HG02623 (cell line): Measurements from ENCODE around the gene IGF2R.

Source experiments
- ATAC-seq: cut with Tn5 transposase; IDR thresholded peaks from one replicate; pipeline ENCODE4 v1.9.1; 2021; ENCODE audit warnings: moderate library complexity; ENCODE audit not compliant: unreplicated experiment

The IGF2R gene

GRCh38 chr6:159973951-159974350 lies 5.1 kb downstream of the IGF2R start:
- peak; percentile 49 for ATAC-seq

GRCh38 chr6:159974932-159975331 lies 6.0 kb downstream of the IGF2R start:
- no peak for ATAC-seq

DNA sequence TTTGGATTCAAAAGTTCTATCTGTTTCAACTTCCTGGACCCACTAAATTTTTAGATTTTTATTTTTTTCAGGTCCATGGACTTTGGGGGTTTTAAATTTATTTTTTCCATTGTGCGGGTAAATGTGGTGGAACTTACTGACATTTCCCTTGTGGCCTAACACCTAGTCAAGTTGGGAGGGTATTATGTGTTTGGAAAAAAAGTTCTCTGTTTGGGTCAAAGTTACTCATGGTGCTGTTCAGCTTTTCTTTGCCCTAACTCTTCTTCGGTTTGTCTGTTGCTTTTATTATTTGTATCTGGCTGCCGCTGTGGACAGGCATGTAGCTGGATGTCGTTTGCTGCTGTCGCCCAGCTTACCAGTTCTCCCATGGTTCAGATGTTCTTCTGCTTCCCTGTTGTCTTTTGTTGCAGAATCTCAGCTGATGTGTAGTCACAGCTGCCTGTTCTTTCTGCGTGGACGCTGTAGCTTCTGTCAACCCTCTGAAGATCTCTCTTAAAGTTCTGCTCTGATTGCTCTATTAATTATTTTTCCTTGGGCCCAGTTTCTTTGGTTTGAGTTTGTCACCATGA lies 7.9 kb downstream of the IGF2R start:
- ATAC-seq: no peak

DNA sequence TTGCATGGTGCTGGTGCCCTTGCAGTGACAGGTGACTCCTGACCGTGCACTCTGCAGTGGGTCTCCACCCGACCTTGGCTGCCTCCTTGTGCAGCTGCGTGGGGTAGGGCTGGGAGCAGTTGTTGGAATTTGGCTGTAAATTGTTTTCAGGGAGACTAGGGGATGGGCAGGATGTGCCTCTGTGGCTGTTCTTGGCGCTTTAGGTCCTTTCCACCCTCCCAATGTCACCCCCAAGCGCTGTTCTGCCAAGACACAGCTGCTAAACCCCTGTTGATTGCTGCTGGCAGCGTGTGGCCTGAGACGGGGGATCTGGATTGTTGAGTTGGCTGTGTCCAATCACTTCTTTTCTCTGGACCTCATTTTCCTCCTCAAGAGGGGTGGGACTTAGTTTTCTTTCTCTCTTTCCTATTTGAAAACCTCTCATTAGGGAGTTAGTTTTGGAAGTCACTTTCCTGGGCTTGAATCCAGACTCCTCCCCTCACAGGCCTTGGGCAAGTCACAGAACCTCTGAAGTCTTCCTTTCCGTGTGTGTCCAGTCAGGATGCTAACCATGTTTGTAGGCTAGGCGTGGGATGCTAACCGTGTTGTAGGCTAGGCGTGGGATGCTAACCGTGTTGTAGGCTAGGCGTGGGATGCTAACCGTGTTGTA lies 8.5 kb downstream of the IGF2R start:
- ATAC-seq: no peak

- ATAC-seq: no peak
Observed at GRCh38 chr6:159977904-159978268, 9.0 kb downstream of the IGF2R start.

DNA sequence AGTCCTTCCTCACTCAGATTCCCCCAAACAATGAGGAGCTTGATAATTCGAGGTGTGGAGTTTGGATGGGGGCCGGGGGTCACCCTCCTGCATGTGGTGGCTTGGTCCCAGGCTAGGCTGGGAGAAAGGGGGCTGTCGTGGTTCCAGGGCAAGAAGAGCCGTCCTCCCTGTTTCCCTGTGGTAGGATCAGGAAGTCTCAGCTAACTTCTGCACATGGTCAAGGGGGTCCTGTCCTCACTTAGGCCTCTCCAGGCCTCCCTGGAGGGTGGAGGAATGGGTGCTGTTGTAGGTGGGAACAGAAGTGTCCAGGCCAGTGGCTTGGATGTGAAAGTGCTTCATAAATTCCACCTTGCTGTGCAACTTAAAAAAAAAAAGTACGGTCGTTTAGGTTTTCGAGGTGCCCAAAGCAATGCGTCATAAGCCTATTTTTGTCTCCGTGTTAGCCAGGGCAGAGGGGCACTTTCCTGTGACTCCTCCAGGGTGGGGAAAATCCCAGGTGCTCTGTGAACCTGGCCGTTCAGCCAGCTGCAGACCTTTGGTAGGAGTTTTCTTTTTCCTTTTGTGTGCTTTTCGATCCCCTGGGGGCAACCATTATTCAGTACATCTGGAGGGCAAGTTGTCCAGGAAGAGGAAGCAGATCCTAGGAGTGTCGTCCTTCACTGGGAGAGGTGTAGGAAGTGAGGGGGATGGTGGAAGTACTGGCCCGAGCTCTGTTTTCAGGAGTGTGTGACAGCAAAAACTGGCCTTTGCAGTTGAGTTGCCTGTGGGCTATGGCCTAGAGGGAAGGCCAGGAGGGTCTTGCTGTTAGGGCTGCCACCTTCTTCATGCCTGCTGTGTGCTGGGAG lies 9.6 kb downstream of the IGF2R start:
- ATAC-seq: peak; percentile 16

DNA sequence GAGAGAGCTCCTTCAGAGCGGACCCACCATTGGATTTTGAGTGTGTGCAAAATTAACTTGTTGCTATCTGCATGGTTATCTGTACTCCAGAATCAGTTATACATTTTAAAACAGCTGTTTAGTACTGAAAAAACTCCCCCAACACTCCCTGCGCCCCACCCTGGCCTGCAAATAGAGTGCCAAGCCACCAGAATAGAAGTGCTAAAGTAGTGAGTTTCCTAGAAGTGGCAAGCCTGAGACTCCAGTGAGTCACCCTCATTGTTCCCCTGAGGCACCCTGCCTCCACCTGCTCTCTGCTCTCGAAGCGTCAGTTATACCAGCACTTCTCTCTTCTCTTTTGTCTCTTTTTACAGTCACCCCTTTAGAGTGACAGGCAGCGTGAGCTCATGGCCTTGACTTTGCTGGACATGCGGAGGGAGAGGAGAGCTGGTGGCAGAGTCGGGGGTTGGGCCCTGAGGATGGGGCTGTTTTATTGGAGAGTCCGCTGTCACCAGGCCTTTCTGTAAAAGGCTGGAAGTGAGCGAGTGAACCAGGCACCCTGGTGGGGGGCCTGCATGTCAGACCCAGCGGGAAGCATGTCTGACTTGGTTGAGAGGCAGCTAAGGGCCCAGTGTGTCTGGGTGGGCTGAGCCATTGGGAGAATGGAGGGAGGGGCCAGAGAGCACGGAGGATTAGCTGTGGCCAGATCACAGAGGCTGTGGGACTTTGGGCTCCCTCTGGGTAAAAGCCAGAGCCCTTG lies 10.4 kb downstream of the IGF2R start:
- ATAC-seq: peak; percentile 56

DNA sequence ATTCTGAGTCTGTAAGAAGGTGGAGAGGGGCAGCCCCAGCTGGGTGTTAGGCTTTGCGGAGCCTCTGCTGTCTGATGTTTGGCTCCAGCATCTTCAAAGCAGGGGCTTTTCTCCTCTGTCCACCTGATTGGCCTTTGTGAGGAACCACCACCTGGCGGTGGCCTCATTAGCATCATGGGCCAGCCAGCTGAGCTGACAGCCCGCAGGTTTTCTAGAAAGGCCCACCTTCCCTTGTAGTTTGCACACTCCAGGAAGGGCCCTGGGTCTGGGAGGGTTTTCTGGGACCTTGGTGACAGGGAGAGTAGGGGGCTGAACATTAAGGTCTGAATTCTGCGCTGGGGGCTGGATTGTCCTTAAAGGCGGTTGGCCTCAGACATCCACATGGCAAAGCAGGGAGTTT lies 11.6 kb downstream of the IGF2R start:
- no peak for ATAC-seq

DNA sequence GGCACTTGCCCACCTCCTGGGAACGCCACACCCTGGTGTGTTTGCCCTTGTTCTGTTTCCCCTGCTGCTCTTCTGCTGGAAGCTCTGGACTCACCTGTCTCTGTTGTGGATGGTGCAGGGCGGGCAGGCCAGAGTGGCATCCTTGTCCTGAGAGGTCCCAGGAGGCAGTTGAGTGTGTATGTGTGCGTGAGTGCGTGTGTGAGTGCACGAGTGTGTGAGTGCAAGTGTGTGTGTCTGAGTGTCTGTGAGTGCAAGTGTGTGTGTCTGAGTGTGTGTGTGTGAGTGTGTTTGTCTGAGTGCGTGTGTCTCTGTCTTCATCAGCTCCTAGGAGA lies 12.2 kb downstream of the IGF2R start:
- ATAC-seq: no peak

GRCh38 chr6:159981403-159982245 lies 12.7 kb downstream of the IGF2R start:
- ATAC-seq: peak; percentile 57

DNA sequence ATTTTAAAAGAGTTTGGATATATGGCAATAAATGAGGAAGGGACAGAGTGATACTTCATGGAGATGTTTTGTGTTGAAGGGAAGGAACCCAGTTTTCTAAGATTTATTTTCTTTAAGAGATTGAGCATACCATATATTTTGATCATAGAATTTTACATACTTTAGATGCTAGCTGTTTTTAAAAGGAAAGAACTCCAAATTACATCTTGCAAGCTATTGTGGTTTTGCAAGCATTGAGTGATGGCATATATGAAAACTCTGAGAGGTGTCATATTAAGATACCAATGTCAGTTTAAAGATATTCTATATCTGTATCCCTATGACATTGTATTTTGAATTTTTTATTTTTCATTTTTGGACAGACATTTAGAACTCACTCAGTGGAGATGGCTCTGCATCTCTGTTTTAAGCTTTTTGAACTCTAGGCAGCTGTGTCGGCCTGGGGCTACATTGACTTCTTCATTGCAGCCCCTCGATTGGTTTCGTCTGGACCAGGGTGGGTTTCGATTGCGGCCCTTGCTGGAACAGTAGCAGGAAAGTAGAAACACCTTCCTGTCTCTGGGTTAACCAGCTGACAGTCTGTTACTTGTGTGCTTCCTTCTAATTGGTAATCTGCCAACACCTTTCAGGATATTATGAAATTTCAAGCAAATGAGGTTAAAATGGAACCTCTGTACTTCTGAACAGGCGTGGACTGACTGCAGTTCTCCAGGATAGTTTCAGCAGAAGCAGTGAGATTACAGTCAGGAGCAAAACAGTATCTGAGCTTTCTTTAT lies 14.0 kb downstream of the IGF2R start:
- ATAC-seq: no peak

DNA sequence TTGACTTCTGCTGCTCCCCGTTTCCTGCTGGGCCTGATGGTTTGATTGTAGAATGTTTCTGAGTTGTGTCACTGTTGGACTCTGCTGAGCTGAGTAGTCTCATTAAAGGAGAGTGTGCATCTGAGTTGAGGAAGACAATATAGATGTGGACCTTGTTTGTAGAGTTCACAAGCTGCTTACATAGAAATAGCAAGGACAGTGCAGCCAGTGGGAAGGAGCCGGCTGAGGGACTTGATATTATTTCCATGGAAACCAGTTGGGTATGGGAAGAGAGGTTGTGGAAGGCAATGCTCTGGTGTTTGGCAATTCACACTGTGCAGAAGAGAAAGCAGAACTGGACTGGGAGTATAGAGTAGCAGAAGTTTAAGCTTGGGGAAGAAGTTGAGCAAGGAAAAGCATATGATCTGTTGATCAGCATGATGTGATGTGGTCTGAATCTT lies 14.8 kb downstream of the IGF2R start:
- no peak for ATAC-seq

GRCh38 chr6:159984268-159984786 lies 15.4 kb downstream of the IGF2R start:
- ATAC-seq: no peak

DNA sequence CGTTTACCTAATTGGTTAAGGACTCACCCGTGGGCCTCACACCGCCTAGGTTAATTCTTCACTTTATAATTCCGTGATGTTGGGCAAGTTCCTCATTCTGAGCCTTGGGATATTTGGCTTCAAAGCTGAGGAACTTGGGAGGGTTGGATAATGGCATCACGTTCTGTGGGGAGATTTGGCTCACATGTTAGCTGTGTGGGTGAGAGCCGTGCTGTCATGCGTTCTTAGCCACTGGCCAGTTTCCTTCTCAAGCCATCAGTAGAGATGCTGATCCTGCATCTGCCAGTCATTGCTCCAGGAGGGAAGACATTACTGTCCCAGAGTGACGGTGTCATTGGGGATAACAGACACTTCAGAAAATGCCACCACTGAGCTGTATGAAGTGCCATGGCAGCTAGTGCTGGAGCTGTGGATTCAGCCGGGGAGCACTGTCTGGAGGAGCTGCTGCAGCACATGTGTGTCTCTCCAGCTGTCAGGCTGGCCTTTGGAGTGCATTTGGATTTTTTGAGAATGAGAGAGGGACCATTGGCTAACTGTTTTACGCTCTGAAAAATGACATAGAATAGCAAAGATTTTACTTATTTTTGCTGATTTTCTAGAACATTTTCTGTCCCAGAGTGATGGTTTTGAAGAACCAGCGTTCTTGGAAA lies 16.5 kb downstream of the IGF2R start:
- no peak for ATAC-seq

DNA sequence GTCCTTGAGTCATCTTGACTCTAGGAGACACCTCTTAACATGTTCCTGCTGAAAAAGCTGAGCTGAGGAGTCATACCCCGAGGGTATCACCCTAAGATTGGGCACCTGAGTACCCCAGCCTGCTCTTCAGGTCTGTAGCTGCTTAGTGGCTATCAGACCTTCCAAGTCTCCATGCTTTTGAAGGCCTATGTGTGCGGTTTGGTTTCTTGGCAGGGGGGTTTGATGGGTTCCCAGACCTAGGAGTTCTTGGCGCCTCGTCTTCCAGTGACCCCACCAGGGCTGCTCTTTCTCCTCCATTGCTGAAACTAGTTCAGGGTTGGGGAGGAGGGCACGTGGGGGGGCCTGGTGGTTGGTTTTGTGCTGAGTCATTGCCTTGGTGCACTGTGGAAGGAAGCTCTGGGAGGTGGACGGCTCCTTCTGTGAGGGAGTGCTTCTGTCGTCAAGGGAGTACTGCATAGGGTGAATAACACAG lies 20.1 kb downstream of the IGF2R start:
- no peak for ATAC-seq

DNA sequence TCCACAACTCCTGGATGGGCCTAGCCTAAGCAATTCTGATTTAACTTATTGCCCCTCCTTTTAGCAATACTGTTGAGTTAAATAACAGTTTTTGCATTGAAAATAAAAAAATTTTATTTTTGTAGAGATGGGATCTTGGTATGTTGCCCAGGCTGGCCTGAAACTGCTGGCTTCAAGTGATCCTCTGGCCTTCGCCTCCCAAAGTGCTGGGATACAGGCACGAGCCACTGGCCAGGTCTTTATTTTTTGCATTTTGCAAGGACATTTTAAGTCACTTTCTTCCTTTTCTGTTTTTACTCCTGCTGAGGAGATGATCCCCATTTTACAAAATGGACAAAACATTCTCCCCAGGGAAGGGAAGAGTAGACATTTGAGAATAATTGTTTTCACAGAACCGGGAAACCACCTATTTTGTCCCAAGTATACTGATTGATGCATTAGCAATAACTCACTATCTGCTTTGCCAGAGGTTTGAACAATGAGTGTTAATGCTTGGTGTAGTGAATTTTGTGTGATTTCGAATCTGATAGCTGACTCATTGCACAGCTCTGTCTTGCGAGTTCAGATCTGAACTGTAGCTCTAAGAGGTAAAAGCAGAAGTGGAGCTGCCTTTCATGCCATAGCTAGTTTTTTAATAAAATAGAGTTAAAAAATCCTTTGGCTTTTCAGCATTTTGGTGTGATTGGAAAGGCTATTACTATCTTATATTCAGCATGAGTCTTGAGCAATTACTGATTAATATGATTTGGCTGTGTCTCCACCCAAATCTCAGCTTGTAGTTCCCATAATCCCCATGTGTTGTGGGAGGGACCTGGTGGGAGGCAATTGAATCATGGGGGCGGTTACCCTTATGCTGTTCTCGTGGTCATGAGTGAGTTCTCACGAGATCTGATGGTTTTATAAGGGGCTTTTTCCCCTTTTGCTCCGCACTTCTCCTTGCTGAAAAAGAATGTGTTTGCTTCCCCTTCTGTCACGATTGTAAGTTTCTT lies 20.9 kb downstream of the IGF2R start:
- ATAC-seq: peak; percentile 63

GRCh38 chr6:159992366-159992765 lies 23.5 kb downstream of the IGF2R start:
- ATAC-seq: no peak

DNA sequence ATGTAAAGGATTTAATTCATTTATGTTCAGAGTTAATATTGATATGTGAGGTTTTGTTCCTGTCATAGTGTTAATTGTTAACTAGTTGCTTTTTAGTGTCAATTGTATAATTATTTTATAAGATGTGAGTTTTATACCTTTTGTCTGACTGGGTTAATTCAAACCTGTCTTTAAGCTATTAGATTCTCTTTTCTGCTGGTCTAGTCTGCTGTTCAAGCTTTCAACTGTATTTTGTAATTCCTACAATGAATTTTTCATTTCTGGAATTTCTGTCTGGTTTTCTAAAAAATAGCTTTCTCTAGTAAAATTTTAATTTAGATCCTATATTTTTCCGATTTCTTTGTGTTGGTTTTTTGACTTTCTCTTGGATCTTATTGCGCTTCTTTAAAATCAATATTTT lies 26.5 kb downstream of the IGF2R start:
- ATAC-seq: no peak
